Stimulated activated CD8-positive, alpha-beta memory T cell treated with anti-CD3 and anti-CD28 coated beads, Interleukin-7, amount 100 ng/mL, for 4 hours (primary cell): ENCODE data around the gene FN1.

Experiments used
- DNase-seq, 2 donors: peaks; one replicate each; pipeline ENCODE4 v3.0.0-alpha.2; 2020; ENCODE audit warnings: low read depth in 2 of 2

Gene FN1

DNA sequence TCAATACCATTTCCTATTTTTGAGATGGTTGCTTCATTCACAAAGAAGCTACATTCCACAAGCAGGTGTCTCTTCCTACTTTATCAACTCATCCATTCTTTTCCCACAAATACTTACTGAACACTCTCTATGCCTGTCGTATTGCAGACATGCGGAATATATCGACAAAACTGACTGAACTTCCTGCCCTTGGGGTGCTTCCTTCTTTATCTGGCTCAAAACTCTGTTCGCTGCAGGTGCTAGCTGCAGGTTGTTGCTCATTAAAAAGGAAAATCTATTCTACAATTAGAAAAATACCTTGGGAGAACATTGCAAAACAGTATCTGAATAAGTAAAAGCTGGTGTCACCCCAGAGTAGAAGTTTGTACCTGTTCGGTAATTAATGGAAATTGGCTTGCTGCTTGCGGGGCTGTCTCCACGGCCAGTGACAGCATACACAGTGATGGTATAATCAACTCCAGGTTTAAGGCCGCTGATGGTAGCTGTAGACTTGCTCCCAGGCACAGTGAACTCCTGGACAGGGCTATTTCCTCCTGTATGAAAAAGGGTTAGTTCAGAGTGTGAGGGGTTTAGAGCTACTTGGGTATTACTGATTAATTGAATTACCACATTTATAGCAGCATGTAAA is 52.1 kb downstream of the FN1 start:
- no peak for DNase-seq

DNA sequence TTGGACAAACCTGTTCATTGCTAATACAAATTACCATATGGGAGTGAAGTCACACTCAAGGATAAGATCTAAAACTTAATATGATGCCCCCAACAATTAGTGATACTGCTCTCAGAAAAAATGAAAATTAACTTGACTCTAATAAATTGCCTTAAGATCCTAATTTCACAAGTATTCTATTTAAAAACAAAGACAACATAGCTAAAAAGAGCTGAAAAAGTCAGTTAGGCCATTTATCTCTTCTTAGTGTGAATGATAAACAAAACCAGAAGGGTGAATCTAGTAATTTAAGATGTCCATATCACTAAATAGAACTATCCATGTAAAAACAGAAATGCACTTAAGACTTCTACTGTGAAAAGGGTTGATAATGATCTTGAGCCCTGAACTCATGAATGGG is 53.4 kb downstream of the FN1 start:
- DNase-seq = no peak

DNA sequence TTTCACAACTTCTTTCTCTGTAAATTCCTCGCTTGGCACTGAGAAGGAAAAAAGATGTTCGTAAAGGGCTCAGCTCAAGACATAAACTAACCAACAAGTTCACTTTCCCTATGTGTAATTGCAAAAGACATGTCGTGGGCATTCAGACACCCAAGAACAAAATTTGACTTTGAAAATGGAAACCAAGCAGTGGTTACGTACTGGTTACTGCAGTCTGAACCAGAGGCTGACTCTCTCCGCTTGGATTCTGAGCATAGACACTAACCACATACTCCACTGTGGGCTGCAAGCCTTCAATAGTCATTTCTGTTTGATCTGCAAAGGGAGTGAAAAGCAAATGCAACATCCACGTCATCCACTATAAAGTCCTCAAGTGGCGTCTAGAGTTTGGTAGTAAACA is 53.9 kb downstream of the FN1 start:
- no peak for DNase-seq

DNA sequence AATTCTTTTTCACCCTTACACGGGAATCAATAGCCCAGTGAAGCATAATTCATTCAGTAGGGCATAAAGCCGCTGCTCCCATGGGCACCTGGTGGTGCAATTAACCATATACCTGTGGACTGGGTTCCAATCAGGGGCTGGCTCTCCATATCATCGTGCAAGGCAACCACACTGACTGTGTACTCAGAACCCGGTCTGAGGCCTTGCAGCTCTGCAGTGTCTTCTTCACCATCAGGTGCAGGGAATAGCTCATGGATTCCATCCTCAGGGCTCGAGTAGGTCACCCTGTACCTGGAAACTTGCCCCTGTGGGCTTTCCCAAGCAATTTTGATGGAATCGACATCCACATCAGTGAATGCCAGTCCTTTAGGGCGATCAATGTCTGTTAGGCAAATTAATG is 55.2 kb downstream of the FN1 start:
- no peak for DNase-seq

DNA sequence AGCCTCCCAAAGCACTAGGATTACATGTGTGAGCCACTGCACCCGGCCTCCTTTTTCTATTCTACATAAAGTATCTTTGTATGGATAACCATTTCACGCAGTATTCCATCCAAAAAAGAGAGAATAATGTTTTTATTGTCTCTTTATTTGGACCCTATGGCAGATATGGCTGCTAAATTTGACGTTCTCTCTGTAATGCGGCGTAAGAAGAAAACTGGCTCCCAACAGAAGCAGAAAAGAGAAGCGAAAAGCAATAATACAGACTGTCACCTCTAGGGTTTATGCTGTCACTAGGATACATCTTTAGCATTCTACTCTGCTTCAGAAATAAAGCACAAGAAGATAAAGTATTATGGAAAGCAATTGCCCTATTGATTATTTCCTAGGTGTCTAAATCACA is 55.9 kb downstream of the FN1 start:
- no peak for DNase-seq

DNA sequence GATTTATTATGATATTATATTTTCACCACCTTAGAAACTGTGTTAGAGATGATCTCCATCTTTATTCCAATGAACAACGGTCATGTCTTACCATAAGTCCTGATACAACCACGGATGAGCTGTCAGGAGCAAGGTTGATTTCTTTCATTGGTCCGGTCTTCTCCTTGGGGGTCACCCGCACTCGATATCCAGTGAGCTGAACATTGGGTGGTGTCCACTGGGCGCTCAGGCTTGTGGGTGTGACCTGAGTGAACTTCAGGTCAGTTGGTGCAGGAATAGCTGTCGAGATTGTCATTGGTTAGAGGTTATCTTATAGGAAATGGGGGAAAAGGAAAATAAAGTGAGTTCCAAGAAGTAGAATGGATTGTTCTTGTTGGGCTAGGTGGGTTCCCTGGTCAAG is 56.8 kb downstream of the FN1 start:
- no peak for DNase-seq

DNA sequence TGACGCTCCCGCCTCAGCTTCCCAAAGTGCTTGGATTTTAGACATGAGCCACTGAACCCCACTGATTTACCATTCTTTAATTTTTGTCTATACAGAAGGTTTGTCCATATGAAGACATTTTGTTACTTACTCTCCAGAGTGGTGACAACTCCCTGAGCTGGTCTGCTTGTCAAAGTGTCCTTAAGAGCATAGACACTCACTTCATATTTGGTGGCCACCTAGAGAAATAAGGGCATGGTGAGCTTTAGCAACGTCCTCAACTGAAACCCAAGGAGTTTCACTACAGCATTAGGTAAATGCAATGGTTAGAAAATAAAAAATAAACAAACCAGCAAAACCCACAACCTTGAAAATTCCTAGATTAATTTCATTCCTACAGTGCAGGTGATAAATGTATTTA is 57.8 kb downstream of the FN1 start:
- no peak for DNase-seq

DNA sequence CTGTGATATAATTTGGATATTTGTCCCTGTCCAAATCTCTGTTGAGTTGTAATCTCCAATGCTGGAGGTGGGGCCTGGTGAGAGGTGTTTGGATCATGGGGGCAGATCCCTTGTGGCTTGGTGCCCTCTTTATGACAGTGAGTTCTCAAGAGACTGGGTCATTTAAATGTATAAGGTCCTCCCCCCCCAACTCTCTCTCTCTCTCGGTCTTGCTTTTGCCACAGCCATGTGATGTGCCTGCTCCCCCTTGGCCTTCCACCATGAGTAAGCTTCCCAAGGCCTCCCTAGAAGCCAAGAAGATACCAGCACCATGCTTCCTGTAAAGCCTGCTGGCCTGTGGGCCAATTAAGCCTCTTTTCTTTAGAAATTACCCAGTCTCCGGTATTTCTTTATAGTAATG is 58.6 kb downstream of the FN1 start:
- DNase-seq = no peak

DNA sequence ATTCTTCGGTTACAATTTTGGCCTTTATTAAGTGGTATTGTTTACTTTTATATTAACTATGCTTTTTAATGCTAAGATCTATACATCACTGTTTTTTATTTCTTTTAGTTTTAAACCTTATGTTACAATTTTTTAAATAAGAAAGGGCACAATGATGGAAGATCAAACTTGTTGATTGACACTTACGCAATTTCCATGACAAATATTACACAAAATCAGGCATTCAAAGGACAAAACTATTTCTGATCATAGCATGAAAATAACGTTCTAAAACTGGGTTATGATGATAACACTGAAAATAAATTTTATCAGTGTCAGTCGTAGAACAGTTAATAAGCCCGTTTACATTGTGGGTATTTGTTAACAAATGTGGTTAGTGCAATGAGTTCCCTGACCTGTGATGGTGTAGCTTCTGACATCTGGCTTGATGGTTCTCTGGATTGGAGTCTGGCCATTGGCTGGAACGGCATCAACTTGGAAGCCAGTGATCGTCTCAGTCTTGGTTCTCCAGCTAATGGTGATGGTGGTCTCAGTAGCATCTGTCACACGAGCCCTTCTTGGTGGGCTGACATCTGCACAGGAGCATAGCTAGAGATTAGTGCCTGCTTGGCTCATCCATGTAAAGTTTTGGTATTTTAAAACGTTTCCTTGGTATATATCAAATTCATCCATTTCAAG is 59.6 kb downstream of the FN1 start:
- no peak for DNase-seq

DNA sequence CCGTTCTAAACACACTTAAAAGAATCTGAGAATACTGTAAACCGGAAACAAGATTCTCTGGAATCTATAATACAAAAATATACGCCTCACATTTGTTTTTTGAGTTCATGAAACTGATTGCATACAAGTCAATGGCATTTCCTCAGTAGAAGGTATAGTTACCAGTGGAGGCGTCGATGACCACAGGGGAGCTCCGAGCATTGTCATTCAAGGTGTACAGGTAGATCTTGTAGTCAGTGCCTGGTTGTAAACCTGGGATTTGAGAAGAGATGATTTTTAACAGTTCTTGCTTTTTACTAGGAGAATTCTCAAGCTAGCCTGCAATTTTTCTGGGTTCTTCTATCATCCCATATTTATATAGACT is 60.4 kb downstream of the FN1 start:
- DNase-seq = no peak

DNA sequence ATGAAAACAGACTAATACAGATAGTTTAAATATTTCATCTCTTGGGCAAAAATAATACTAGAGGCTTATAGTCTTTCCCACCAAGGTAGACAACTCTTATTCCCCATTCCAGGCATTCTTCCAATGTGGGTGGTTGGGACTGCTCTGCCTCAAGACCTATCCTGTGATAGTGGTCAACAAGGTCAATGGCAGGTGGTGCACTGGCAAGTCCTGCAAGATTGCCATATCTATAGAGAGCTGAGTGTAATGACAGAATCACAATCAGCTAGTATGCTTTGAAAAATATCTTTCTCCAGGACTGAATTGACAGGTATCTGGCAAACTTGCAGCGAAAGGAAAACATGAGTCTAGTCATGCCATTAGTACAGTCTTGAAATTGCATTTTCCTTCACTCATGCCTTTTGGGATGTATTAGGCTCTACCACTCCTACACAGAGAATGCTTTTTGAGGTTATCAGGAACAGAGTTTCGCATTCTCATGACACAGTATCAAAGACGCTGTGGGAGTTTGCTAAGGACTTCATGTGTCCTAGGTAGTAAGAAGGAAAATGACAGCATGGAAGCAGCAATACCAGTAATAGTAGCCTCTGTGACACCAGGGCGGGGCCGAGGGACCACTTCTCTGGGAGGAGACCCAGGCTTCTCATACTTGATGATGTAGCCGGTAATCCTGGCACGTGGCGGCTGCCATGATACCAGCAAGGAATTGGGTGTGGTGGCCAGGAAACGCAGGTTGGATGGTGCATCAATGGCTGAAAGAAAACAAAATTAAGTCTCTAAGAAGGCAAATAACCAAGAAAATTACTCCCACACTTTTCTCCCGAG is 61.0 kb downstream of the FN1 start:
- DNase-seq = no peak

DNA sequence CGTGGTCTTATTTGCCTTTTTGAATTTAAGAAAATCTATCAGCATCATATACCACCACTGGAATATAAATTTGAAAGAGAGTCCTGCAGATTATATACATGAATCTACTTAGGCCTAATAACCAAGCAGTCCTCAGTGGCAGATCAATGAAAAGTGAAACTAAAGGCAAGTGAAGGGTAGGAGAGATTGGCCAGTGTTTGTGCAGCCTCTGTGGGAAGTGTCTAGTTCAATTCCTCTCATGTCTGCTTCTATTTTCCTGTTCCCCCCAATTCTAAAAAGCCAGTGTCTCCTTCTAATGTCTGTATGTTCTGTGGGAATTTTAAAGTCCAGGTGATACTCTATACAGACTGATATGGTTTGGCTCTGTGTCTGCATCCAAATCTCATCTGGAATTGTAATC is 61.9 kb downstream of the FN1 start:
- no peak for DNase-seq

DNA sequence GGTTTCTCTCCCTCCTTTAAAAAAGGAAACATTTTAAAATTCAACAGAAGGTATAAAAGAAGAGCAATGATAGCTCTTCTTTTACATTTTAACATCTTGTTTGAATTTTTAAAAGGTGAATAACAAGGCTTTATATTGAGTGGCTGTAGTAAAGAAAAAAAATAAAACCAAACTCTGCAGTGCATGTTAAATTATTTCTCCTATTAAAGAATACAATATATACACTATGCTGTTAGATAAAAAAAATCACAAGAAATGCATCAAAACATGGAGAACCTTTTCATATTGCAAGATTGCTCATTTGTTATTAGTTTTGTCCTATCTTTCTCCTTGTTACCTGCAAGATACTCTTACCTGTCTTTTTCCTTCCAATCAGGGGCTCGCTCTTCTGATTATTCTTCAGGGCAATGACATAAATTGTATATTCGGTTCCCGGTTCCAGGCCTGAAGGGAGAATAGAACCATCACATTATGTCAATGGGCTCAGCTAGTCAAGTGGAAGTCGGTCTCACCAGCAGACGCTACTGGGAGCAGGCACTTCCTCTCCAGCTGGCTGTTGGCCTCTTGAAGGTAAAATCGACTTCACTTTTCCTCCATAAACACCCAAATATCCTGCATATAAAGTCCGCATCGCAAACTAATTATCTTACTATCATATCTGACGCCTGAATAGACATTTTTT is 62.8 kb downstream of the FN1 start:
- DNase-seq = no peak

DNA sequence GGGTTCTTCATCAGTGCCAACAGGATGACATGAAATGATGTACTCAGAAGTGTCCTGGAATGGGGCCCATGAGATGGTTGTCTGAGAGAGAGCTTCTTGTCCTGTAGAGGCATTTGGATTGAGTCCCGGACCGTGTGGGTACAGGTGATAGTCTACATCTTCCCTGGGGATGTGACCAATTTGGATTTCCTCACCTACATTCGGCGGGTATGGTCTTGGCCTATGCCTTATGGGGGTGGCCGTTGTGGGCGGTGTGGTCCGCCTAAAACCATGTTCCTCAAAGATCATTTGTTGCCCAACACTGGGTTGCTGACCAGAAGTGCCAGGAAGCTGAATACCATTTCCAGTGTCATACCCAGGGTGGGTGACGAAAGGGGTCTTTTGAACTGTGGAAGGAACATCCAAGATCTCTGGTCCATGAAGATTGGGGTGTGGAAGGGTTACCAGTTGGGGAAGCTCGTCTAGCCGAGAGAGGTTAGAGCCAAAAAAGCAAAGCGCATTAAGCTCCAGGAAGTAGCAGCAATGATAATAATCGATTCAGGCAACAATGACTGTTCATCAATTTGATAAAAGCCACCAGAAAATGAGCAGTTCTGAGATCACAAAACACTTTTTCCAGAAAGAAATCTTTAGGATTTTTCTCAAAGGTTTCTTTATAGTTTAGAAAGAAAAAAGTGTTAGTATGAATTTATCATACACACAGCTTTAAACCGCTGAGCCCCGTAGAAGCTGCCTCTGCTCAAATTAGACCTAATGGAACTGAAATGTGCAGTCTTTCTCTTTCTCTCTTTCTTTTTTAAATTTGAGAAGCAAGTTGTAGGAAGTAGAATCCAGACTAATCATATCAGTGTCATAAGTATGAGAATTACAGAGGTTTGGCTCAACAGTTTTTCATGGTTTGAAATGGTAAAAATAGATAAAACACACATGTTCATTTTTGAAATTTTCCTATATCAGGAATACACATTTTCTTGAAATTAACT is 63.7 kb downstream of the FN1 start:
- DNase-seq = no peak

DNA sequence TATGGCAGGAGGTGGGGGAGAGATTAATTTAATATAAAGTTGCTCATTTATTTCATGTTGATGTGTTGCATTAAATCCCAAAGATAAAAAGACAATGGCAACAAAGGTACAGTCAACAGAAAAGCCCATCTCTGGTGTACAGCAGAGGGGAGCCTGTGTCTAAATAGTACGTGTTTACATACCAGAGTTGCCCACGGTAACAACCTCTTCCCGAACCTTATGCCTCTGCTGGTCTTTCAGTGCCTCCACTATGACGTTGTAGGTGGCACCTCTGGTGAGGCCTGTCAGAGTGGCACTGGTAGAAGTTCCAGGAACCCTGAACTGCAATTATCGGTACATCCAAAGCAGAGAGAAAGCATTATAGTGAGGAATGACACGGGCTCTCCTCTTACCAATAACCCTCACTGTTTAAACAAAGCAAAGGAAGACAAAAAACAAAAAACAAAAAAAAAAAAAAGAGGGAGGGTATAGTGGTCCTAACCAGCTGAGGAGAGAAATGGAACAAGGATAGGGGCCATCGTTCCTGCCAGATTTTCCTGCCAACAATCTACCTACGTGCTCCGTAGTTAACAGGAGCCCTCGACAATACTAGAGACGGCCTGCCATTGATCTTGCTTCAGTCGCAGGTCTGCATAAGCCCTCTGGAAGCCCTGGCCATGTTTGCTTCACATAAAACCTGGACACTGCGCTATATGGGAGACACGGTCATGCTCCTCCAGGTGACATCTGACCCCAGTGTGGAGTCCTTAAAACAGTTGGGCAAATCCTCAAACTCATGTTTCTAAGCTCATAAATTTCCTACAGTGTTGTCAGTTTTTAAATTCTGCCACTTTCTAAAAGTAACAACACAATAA is 65.5 kb downstream of the FN1 start:
- no peak for DNase-seq

DNA sequence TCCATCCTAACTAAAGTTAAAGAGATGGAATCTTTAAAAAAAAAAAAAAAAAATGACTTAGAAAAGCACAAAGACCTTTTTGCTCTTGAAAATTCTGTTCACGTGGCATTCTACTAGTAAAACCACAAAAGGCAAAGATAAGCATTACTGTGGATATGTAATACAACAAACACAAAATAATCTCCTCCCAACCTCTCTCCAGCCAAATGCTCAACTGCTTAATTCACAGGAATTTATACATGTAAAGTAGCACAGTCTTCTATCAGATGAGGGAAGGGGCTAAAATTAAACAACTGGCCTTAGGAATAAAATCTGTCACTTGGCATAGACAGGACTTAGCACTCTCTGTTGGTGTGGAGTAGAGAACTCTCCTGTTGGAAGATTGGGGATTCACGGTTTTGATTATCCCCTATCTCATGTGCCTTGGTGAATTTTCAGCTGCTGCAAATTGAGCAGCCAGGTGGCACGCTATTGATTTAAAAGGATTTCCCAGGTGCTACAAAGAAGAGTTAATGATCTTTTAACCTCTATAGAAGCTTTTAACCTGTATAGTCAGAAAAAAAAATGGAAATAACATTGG is 66.6 kb downstream of the FN1 start:
- no peak for DNase-seq

DNA sequence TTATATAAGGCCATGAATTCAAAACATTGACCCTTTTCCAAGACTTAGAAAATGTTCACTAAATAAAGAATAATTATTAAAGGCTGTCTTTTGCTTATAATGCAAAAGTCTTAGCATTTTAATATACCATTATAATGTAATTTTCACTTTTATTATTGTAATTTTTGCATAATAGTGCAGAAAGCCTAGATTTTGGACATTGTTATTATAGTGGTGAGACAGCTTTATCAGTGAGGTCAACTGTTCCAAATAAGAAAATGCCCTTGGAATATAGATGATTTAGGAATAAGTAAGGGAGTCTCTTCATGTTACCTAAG is 67.4 kb downstream of the FN1 start:
- no peak for DNase-seq

DNA sequence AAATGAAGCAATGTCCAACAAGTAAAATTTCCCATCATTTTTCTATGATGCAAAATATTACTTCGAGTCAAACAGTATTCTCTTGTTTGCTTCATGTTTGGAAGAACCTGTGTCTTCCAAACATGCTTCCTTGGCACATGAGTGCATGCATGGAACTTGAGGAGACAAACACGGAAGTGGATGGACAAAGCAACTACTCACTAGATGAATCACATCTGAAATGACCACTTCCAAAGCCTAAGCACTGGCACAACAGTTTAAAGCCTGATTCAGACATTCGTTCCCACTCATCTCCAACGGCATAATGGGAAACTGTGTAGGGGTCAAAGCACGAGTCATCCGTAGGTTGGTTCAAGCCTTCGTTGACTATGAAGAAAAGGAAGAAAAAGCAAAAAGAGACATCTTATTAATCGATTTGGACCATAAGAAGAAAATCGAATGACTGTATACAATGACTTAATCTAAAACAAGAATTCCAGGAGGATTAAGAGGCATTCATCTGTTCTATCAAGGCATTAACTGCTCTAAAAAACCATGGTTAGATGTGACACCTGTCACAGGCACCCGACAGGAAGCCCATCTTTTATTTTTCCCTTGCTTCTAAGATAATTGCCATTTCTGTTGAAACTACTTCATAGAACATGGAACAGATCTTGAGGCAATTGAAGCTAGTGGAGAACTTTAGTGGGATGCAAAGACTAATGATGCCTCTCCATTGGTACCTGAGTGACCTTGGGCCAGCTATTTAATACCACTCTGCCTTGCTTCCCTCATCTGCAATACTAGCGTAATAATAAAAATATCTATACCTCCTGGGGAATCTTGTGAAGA is 68.0 kb downstream of the FN1 start:
- no peak for DNase-seq

DNA sequence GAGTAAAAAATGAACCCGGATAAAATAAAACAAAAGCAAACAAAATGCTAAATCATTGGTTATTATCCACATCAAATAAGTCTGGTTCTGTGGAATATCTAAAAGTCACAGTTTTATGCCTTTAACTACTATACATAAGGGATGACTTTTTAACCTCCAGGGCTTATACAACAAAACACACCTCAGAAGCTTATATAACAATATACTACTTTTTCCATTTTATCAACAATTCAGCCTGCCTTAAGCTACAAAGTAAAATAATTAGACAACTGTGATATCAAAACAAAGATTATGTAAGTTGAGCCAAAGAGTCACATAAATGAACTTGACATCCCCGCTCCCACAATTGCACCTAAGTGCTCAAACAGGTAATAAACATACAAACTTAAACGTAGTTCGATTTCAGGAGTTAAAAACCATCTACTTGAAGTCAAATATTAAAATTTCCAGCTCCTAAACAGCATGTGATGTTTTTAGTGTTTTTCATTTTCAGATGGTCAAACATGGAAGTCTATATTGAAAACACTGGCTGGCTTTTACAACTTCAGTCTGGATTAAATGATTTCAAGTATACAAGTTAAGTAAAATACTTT is 69.3 kb downstream of the FN1 start:
- no peak for DNase-seq
